Stromal cell of bone marrow (primary cell): ENCODE measurements around the gene RIPOR2.
A peak's percentile ranks its signal among the peaks of the same experiment; 100 is the strongest.
"Not testable (repeated sequence)": the region's sequence is repeated elsewhere in the genome, so short reads cannot be mapped to it uniquely, and the experiment has no call there.

Experiments
- DNase-seq: peaks from one replicate; pipeline ENCODE4 v3.0.0-alpha.2; 2012; ENCODE audit warnings: low read depth

RIPOR2 gene

GRCh38 chr6:24902782-24903181 is 33.0 kb downstream of the RIPOR2 start:
- peak; percentile 63 for DNase-seq

- DNase-seq: no peak
These were observed 33.9 kb downstream of the RIPOR2 start for GRCh38 chr6:24901698-24902328.

- no peak for DNase-seq
These were observed 34.7 kb downstream of the RIPOR2 start for GRCh38 chr6:24900917-24901697.

- DNase-seq: no peak
These were observed 35.8 kb downstream of the RIPOR2 start for GRCh38 chr6:24899997-24900325.

- DNase-seq: no peak
These were observed 36.4 kb downstream of the RIPOR2 start for GRCh38 chr6:24899136-24899996.

GRCh38 chr6:24898676-24899075 is 37.1 kb downstream of the RIPOR2 start:
- no peak for DNase-seq

- DNase-seq: no peak
These were observed 38.6 kb downstream of the RIPOR2 start for GRCh38 chr6:24897186-24897585.

- DNase-seq: no peak
These were observed 42.4 kb downstream of the RIPOR2 start for GRCh38 chr6:24893342-24893850.

- DNase-seq: no peak
These were observed 44.8 kb downstream of the RIPOR2 start for GRCh38 chr6:24891004-24891403.

- no peak for DNase-seq
These were observed 45.3 kb downstream of the RIPOR2 start for GRCh38 chr6:24890471-24890870.

GRCh38 chr6:24888715-24889370 is 46.9 kb downstream of the RIPOR2 start:
- DNase-seq: no peak

GRCh38 chr6:24887545-24888140 is 48.1 kb downstream of the RIPOR2 start:
- no peak for DNase-seq

- peak; percentile 62 for DNase-seq
These were observed 52.1 kb downstream of the RIPOR2 start for GRCh38 chr6:24883618-24884017.

- DNase-seq: no peak
These were observed 52.8 kb downstream of the RIPOR2 start for GRCh38 chr6:24882835-24883555.

GRCh38 chr6:24882295-24882694 is 53.5 kb downstream of the RIPOR2 start:
- no peak for DNase-seq

GRCh38 chr6:24881376-24881775 is 54.4 kb downstream of the RIPOR2 start:
- DNase-seq: no peak

GRCh38 chr6:24880451-24880850 is 55.3 kb downstream of the RIPOR2 start:
- DNase-seq: no peak

GRCh38 chr6:24879351-24879750 is 56.4 kb downstream of the RIPOR2 start:
- DNase-seq: no peak

GRCh38 chr6:24877747-24878146 is 58.0 kb downstream of the RIPOR2 start:
- not testable (repeated sequence) for DNase-seq

- no peak for DNase-seq
These were observed 59.0 kb downstream of the RIPOR2 start for GRCh38 chr6:24876499-24877465.
